A549 (cell line): ENCODE results near the gene FXN.

ENCODE experiments used
- CEBPB ChIP-seq, 2 experiments: fragments of >200 bp in 1 of 2; sonication (Bioruptor Twin) in 1 of 2; formaldehyde crosslinking in 1 of 2; IDR thresholded peaks; 2 replicates each; pipeline ENCODE4 v1.6.1; 2012 to 2016
- KDM1A ChIP-seq: fragments of 200-600 bp; sonication (generic); IDR thresholded peaks from 2 replicates; pipeline ENCODE4 v1.6.1; 2016; ENCODE audit warnings: low read depth, mild to moderate bottlenecking
- MAFK ChIP-seq: fragments of 450-650 bp; IDR thresholded peaks from 2 replicates; pipeline ENCODE4 v1.6.1; 2014; ENCODE audit not compliant: partially characterized antibody
- NR3C1 ChIP-seq: fragments of >200 bp; sonication (Bioruptor Twin); formaldehyde crosslinking; IDR thresholded peaks from 3 replicates; pipeline ENCODE4 v1.6.1; 2017
- POLR2A ChIP-seq: IDR thresholded peaks from 2 replicates; pipeline ENCODE4 v1.6.1; 2012; ENCODE audit warnings: mild to moderate bottlenecking, low read length
- TF ChIP-seq, protein P1 (sequence below): fragments of >200 bp; sonication (Bioruptor Twin); formaldehyde crosslinking; IDR thresholded peaks from 3 replicates; pipeline ENCODE4 v1.5.1; 2016
- TF ChIP-seq, protein P2 (sequence below): fragments of 150-350 bp; IDR thresholded peaks from 2 replicates; pipeline ENCODE4 v1.6.1; 2014; ENCODE audit warnings: low read depth, mild to moderate bottlenecking, low read length

DNA sequence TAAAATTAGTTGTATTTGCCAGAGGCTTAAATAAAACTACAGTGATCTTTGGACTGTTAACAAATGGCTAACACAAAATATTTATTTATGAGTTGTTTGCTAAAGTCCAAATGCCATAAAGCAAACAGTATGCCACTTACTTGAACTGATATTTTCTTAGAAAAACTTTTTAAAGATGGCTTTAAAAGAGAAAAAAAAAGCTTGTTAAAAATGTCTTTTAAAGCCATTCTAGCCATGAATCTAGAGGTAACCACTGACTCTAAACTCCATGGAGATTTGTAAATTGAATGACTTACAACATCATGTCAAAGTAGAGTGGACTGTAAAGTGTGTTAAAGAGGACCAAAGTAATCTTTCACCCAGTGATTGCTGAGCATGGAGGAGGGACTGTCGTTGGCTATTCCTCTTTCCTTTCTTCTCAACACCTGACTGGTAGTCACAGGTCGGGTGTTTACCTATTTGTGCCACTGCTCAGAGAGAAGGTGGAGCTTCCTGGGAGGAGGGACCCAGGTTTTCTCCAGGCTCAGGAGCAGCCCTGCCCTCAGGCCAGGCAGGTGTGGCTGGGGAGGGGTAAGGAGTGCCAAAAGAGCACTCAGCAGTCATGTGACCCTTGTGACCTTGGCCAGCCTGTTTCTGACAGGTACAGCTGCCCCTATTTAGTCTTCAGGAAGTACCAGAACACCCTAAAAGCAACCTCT, 69.4 kb downstream of the FXN start:
- TF ChIP-seq, protein P1, sequence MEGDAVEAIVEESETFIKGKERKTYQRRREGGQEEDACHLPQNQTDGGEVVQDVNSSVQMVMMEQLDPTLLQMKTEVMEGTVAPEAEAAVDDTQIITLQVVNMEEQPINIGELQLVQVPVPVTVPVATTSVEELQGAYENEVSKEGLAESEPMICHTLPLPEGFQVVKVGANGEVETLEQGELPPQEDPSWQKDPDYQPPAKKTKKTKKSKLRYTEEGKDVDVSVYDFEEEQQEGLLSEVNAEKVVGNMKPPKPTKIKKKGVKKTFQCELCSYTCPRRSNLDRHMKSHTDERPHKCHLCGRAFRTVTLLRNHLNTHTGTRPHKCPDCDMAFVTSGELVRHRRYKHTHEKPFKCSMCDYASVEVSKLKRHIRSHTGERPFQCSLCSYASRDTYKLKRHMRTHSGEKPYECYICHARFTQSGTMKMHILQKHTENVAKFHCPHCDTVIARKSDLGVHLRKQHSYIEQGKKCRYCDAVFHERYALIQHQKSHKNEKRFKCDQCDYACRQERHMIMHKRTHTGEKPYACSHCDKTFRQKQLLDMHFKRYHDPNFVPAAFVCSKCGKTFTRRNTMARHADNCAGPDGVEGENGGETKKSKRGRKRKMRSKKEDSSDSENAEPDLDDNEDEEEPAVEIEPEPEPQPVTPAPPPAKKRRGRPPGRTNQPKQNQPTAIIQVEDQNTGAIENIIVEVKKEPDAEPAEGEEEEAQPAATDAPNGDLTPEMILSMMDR, result no peak
- no peak for TF ChIP-seq KDM1A
- TF ChIP-seq MAFK, result no peak
- no peak for TF ChIP-seq CEBPB (IDR thresholded peaks at IDR 0.05)
- TF ChIP-seq NR3C1, result no peak
- no peak for TF ChIP-seq POLR2A
- TF ChIP-seq, protein P2, sequence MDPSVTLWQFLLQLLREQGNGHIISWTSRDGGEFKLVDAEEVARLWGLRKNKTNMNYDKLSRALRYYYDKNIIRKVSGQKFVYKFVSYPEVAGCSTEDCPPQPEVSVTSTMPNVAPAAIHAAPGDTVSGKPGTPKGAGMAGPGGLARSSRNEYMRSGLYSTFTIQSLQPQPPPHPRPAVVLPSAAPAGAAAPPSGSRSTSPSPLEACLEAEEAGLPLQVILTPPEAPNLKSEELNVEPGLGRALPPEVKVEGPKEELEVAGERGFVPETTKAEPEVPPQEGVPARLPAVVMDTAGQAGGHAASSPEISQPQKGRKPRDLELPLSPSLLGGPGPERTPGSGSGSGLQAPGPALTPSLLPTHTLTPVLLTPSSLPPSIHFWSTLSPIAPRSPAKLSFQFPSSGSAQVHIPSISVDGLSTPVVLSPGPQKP, result no peak
